ENCODE results near the gene MYRF.

Gene MYRF

DNA sequence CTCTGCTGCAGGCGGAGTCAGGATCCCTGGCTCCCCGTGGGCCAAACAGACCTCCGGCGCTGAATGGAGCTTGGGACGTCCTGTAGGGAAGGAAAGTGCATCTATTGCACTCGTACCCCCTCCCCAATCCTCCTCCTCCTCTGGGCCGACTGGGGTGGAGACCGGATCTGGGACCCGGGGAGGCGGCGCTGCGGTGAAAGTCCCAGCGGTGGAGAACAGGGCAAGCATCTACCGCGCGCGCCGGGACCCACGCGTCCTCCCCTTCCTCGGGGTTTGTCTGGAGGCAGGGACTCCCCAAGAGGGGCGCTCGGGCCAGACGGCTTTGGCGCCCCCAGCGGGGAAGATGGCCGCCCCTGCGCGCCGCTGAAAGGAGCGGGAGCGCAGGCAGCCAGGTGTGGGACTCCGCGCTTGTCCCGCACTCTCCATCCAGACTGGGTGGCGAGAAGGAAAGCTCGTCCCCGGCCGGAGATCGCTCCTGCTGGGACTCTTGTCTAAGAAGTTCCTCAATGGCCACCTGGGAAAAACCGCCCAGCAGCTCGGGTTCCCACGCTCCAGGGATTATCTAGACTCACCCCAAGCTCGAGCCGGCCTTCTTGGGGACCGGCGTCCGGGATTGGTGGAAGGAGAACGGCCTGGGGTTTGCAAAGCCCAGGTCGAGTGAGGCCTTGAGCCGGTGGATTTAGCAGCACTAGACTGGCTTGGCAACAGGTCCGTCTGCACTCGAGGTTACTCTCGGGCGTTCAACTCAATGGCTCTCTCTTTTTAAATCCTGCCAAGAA, 76.4 kb downstream of the MYRF start:
- Histone ChIP-seq H3K4me1 (peaks cover 0 to 61% (median 53%) of the 10 kb centered on the region in 4 donors), H3K4me3 (peak overlapping the region; percentile 81 to 85), H3K27ac (peak overlapping the region; percentile 83 to 92), H3K27me3 (no peaks in the 10 kb centered on the region), H3K36me3 (no peaks in the 10 kb centered on the region), H3K9me3 (no peaks in the 10 kb centered on the region)
- peak; percentile 46 to 88 for DNase-seq
- intact Hi-C loops (cut with DNase I; ENCODE audit: low total_unique reads): no loop called here
- TF ChIP-seq, protein P1, sequence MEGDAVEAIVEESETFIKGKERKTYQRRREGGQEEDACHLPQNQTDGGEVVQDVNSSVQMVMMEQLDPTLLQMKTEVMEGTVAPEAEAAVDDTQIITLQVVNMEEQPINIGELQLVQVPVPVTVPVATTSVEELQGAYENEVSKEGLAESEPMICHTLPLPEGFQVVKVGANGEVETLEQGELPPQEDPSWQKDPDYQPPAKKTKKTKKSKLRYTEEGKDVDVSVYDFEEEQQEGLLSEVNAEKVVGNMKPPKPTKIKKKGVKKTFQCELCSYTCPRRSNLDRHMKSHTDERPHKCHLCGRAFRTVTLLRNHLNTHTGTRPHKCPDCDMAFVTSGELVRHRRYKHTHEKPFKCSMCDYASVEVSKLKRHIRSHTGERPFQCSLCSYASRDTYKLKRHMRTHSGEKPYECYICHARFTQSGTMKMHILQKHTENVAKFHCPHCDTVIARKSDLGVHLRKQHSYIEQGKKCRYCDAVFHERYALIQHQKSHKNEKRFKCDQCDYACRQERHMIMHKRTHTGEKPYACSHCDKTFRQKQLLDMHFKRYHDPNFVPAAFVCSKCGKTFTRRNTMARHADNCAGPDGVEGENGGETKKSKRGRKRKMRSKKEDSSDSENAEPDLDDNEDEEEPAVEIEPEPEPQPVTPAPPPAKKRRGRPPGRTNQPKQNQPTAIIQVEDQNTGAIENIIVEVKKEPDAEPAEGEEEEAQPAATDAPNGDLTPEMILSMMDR (IDR thresholded peaks at IDR 0.05): peak; percentile 30 to 52

DNA sequence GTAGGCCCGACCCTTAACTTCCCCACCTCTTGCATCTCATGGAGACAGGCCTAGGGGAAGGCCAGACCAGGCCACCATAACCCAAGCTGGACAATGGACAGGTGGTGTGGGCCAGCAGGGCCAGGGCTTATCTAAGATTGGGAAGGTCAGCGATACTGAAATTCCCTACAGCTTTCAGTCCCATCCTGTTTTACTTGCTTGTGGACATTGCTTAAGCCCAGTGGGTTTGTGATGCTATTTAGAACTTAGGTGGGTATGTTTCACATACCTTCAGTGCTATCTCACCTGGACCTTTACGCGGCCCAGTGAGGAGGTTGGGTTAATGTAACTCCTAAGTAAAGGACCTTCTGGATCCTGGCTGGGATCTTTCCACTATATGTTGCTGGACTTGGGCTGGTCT, 77.4 kb downstream of the MYRF start:
- TF ChIP-seq, protein P1 (IDR thresholded peaks at IDR 0.05): no peak
- Histone ChIP-seq H3K4me3 (peak overlapping the region; percentile 81 to 85), H3K36me3 (no peaks in the 10 kb centered on the region), H3K9me3 (no peaks in the 10 kb centered on the region), H3K27me3 (no peaks in the 10 kb centered on the region), H3K27ac (peak overlapping the region; percentile 83 to 92), H3K4me1 (peaks cover 0 to 71% (median 63%) of the 10 kb centered on the region in 4 donors)
- DNase-seq: no peak
- intact Hi-C loops (cut with DNase I; ENCODE audit: low total_unique reads): loop anchor here (5.0 kb wide), 1 partner anchor 57 kb away; no protein-coding TSS in a partner anchor

DNA sequence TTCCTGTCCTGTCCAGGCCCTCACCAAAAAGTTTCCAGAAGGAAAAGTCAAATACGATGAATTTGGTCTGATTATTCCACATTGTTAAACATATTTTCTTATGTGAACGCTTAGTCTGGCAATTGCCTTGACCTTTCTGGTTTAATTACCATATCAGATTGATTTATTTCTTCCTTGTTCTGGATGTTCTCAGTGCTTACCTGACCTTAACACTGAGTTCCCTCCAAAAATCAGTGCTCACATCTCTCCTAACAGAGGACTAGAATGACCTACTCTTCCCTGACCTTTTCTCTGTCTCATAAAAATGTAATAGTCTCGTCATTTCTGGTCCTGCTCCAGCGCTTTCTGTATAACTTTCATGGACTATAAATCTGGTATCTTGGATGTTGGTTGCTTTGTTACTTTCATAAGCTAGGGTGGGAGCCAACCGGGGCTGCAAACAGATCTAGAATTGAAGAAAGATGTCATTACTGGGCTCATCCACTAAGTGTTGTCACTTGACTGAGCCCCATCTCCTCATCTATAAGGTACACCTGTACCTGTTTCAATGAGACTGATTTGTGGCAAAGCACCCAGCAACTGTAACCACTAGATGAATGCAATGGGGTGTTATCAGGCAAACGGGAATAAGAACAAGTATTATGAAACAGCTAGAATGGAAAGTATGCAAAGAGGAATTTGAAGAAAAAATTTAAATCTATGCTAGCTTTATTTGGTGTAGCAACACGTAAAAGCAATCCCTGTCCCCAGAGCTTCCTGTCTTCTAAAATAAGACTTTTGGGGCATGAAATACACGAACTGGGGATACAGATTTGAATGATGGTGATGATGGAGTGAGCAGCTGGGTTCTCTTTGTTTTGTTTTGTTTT, 78.0 kb downstream of the MYRF start:
- intact Hi-C loops (cut with DNase I; ENCODE audit: low total_unique reads): loop anchor here (5.0 kb wide), 1 partner anchor 57 kb away; no protein-coding TSS in a partner anchor
- DNase-seq: peak in 1 of 2 donors; percentile 44
- H3K4me3 ChIP-seq: peak overlapping the region; percentile 81 to 85
- no peaks in the 10 kb centered on the region for H3K9me3 ChIP-seq
- TF ChIP-seq, protein P1 (IDR thresholded peaks at IDR 0.05): no peak
- no peaks in the 10 kb centered on the region for H3K27me3 ChIP-seq
- peaks cover 0 to 77% (median 69%) of the 10 kb centered on the region in 4 donors for H3K4me1 ChIP-seq
- no peaks in the 10 kb centered on the region for H3K36me3 ChIP-seq
- peak overlapping the region; percentile 83 to 92 for H3K27ac ChIP-seq

DNA sequence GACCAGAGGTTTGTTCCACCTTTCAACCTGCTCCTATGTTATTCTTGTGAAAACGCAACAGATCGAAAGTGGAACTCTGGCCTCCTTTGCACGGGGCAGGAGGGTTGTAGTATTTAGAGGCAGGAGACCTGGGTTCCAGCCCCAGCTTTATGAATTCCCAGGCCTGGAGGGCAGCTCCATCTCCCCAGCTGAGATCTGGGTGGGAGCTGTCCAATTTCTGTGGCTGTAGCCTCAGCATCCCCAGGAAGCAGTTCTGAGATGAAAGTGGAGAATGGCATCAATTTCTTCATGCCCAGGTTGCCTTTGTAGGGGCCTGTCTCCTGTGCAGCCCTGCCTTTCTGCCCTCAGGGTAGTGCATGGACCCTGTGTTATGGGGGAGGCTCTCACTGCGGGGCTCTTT, 79.8 kb downstream of the MYRF start:
- Histone ChIP-seq H3K4me3 (no peak overlapping the region), H3K27ac (peak overlapping the region; percentile 77 to 92), H3K27me3 (no peaks in the 10 kb centered on the region), H3K9me3 (no peaks in the 10 kb centered on the region), H3K36me3 (no peaks in the 10 kb centered on the region), H3K4me1 (peaks cover 0 to 80% (median 76%) of the 10 kb centered on the region in 4 donors)
- no peak for DNase-seq
- TF ChIP-seq, protein P1 (IDR thresholded peaks at IDR 0.05): no peak
- intact Hi-C loops (cut with DNase I; ENCODE audit: low total_unique reads): loop anchor here (5.0 kb wide), 1 partner anchor 55 kb away; no protein-coding TSS in a partner anchor

DNA sequence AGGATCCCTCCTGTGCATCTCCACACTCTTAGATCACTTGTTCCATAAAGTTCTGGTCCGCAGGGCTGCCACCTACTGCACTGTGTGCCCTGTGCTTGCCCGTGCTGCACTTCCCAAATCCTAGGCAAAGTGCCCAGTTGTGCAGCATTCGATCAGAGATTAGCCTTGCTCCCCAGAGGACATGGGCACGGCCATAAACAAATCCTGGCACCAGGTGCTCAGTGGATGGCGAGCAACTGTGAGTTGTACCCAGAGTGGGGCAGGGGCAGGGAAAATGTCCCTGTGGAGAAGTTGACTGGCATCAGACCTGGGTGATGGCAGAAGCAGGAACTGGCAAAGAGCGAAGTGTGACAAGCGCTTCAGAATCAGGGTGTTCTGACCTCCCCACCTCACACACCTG, 80.3 kb downstream of the MYRF start:
- TF ChIP-seq, protein P1 (IDR thresholded peaks at IDR 0.05): no peak
- intact Hi-C loops (cut with DNase I; ENCODE audit: low total_unique reads): loop anchor here (5.0 kb wide), 1 partner anchor 55 kb away; no protein-coding TSS in a partner anchor
- H3K27ac ChIP-seq: peak overlapping the region; percentile 77 to 92
- no peaks in the 10 kb centered on the region for H3K36me3 ChIP-seq
- H3K27me3 ChIP-seq: no peaks in the 10 kb centered on the region
- no peaks in the 10 kb centered on the region for H3K9me3 ChIP-seq
- no peak for DNase-seq
- peaks cover 0 to 79% (median 73%) of the 10 kb centered on the region in 4 donors for H3K4me1 ChIP-seq
- H3K4me3 ChIP-seq: no peak overlapping the region

Measured in tibial artery (tissue), 4 donors.